HUES6 (cell line): ENCODE data around the gene HIVEP3.
A peak's percentile ranks its signal among the peaks of the same experiment; 100 is the strongest.

Experiments used
- H3K27ac ChIP-seq: 2 replicates; pipeline ENCODE4 v1.7.0; 2013; ENCODE audit warnings: low read depth, mild to moderate bottlenecking, low read length, inconsistent platforms
- H3K27me3 ChIP-seq: 2 replicates; pipeline ENCODE4 v1.6.1; 2013; ENCODE audit warnings: low read length; ENCODE audit not compliant: control insufficient read depth, insufficient read depth
- H3K36me3 ChIP-seq: 2 replicates; pipeline ENCODE4 v1.6.1; 2013; ENCODE audit warnings: low read length; ENCODE audit not compliant: control insufficient read depth, insufficient read depth
- H3K4me1 ChIP-seq: 2 replicates; pipeline ENCODE4 v1.6.1; 2013; ENCODE audit warnings: low read length; ENCODE audit not compliant: control insufficient read depth, insufficient read depth
- H3K4me3 ChIP-seq: 2 replicates; pipeline ENCODE4 v1.5.1; 2013; ENCODE audit warnings: low read depth, low read length
- H3K9ac ChIP-seq: one replicate; pipeline ENCODE4 v1.6.1; 2013; ENCODE audit warnings: mild to moderate bottlenecking, low read length
- H3K9me3 ChIP-seq: 2 replicates; pipeline ENCODE4 v1.6.1; 2013; ENCODE audit warnings: low read depth, low read length; ENCODE audit not compliant: control insufficient read depth, insufficient read depth

HIVEP3 gene

DNA sequence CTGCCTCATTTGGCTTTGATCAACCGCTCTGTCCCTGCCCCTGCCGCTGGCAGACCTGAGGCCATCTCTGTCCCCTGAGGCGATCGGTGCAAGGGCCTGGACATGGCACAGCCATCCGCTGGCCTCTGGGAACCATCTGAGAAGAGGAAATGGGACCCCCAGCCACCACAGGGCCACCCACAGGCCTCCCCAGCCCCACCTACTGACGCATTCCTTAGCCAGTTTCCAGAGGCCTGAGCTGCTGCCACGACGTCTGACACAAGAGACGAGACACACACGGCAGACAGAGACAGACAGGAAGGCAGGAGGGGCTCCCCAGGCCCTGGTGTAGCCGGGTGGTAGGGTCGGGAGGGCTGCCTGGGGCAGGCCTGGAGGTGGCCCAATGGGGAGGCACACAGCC lies 397.0 kb downstream of the HIVEP3 start:
- peaks cover 10% of the 10 kb centered on the region; the same call in 1 of the 2 replicates for H3K4me1 ChIP-seq
- H3K4me3 ChIP-seq = no peak overlapping the region
- 0 out of 2 replicates have a peak, but pooled peaks cover 3% of the 10 kb centered on the region for H3K9me3 ChIP-seq
- peaks cover 5% of the 10 kb centered on the region; the same call in 1 of the 2 replicates for H3K27me3 ChIP-seq
- H3K36me3 ChIP-seq = no peaks in the 10 kb centered on the region
- no peak overlapping the region for H3K27ac ChIP-seq
- H3K9ac ChIP-seq = no peak overlapping the region

DNA sequence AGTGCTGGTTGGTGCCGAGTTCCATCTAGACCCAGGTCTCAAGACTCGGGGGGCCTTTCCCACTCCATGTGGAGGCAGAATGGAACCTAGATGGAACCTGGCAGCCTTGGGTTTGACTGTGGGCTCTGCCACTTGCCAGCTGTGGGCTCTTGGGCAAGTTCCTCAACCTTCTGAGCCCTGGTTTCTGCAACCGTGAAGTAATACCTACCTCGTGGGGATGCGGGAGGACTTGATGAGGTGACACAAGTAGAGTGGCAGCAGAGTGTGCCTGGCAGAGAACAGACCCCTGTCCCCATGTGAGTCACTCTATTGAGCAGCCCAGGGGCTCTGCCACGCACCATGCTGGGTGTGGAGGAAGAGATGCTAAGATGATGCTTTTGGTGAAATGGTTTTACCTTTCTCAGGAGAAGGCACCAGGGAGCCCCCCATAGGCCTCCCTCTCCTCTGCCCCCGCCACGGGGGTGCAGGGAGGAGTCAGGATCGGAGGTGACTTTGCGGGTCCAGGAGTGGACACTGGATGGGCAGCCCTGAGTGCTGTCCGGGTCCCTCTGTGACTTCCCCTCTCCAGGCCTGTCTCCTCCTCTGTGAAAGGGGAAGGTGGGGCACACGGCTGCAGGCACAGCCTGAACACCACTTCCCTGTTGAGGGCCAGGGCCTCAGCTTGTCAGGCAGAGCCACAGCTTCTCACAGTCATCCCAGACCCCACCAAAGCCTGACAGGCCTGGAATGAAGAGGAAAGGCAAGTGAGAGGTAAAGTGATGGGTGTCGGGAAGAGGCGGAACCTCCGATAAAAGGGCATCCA lies 397.6 kb downstream of the HIVEP3 start:
- no peaks in the 10 kb centered on the region for H3K36me3 ChIP-seq
- H3K27me3 ChIP-seq = peaks cover 11% of the 10 kb centered on the region; the same call in 1 of the 2 replicates
- no peaks in the 10 kb centered on the region for H3K9me3 ChIP-seq
- no peak overlapping the region for H3K27ac ChIP-seq
- H3K4me1 ChIP-seq = peaks cover 15% of the 10 kb centered on the region; the same call in 1 of the 2 replicates
- H3K9ac ChIP-seq = no peak overlapping the region
- H3K4me3 ChIP-seq = no peak overlapping the region

DNA sequence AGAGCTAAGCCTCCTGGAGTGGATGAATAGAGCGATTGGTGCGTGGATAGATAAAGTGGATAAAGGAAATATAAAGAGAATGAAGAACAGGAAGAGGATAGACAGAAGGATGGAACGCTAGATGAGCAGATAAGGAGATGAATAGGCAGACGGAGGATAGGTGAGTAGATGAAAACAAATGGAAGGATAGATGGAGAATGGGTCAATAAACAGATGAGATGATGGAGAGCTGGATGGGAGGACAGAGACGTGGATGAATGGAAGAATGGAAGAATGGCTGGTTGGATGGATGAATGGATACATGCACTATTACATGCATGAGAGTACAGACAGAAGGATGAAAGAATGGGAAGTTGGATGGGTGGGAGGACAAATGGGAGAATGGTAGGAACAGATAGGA lies 399.1 kb downstream of the HIVEP3 start:
- Histone ChIP-seq H3K9ac (no peak overlapping the region), H3K9me3 (no peaks in the 10 kb centered on the region), H3K4me3 (no peak overlapping the region), H3K36me3 (no peaks in the 10 kb centered on the region), H3K27ac (no peak overlapping the region), H3K27me3 (peaks cover 11% of the 10 kb centered on the region; the same call in 1 of the 2 replicates), H3K4me1 (peaks cover 25% of the 10 kb centered on the region)

DNA sequence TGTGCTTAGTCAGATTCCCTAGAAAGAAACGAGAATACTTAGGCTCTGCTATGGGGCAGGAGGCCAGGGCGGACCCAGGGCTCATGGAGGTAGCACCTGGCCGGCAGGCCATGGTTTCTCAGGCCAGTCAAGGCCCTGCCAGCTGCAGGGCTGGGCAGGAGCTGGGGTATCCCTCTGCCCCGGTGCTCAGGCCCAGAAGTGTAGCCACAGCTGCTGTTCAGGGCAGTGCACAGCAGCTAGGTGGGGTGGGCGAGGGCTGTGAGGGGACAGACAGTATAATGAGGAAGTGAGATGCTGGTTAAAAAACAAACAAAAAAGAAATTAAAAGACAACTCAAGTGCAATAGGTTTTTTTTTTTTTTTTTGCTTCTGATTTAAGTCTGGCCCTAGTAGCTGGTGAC lies 400.3 kb downstream of the HIVEP3 start:
- Histone ChIP-seq H3K9ac (no peak overlapping the region), H3K27me3 (peaks cover 11% of the 10 kb centered on the region; the same call in 1 of the 2 replicates), H3K27ac (no peak overlapping the region), H3K4me3 (no peak overlapping the region), H3K36me3 (no peaks in the 10 kb centered on the region), H3K4me1 (peaks cover 25% of the 10 kb centered on the region), H3K9me3 (no peaks in the 10 kb centered on the region)

DNA sequence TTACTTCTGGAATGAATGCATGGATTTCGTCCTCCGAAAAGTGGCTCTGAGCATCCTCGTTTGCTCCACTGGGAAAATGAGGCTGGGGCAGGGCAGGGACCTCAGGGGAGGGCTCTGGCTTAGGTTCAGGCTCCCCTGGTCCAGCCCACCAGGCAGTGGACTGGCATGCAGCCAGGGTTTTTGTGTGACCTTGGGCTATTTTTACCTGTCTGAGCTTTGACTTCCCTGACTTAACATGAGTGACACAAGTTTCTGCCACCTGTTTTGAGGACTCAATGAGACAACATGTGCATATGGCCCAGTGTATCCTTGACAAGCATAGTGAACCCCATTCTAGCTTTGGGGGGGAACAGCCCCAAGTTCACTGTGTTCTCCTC lies 401.7 kb downstream of the HIVEP3 start:
- Histone ChIP-seq H3K4me3 (no peak overlapping the region), H3K36me3 (no peaks in the 10 kb centered on the region), H3K4me1 (peaks cover 22% of the 10 kb centered on the region), H3K27ac (no peak overlapping the region), H3K9ac (no peak overlapping the region), H3K27me3 (peaks cover 11% of the 10 kb centered on the region; the same call in 1 of the 2 replicates), H3K9me3 (no peaks in the 10 kb centered on the region)

DNA sequence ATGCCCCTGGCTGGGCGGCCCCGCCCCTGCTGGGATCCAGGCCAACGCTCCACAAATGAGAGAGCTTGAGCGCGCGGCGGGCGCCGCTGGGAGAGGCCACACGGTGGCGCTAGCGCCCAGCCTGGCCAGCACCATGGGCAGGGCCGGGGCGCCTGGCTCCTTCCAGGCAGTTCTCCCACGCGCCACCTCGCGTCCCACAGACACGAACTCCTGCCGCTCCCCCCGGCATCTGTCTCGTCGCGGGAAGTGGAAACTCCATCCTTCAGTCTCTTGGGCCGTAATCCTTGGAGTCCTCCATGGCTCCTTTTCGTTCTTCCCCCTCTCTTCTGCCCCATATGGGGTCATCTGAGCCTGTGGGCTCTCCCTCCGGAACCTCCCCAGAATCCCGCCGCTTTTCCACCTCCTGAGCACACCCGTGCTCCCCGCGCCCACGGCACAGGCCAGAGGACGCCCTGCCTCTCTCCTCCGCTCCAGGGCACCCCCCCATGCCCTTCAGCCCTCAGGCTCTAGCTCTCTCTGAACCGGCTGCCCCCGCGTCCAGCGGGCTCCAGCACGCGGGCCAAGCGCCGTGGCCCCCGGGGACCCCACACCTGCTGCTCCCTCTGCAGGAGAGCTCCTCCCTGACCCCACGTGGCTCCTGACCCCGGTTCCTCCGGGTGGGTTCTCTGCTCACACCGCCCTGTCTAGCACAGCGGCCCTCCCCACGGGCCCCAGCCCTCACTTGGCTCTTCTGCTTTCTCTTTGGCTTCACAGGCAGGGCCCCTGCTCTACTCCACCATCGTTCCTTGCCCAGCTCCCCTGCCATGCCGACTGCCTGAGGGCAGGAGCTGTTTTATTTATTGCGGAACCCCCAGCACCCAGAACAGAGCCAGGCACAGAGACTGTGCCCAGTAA lies 402.3 kb downstream of the HIVEP3 start:
- H3K36me3 ChIP-seq = no peaks in the 10 kb centered on the region
- H3K9me3 ChIP-seq = no peaks in the 10 kb centered on the region
- H3K27me3 ChIP-seq = peaks cover 11% of the 10 kb centered on the region; the same call in 1 of the 2 replicates
- H3K4me1 ChIP-seq = peaks cover 16% of the 10 kb centered on the region
- H3K4me3 ChIP-seq = peak overlapping the region; percentile 59
- no peak overlapping the region for H3K27ac ChIP-seq
- no peak overlapping the region for H3K9ac ChIP-seq

DNA sequence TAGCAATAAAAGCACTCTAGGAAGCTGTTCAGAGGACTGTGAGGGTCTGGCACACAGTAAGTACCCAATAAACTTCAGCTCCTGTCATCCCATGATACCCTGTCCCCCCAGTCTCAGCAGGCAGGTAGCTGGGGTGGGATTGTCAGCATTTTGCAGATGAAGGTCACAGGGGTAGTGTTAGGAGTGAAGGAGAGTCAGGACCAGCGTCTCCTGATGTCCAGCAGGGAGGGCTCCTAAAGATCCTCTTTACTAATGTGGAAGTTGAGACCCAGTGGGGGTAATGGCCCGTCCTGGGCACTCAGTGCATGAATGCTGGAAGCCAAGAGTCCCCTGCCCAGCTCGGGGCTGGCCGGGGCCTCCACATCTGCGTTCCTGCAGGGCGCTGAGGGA lies 402.9 kb downstream of the HIVEP3 start:
- no peaks in the 10 kb centered on the region for H3K9me3 ChIP-seq
- H3K4me3 ChIP-seq = no peak overlapping the region; the same call in 1 of the 2 replicates
- H3K27ac ChIP-seq = no peak overlapping the region
- H3K9ac ChIP-seq = no peak overlapping the region
- H3K27me3 ChIP-seq = peaks cover 11% of the 10 kb centered on the region; the same call in 1 of the 2 replicates
- H3K4me1 ChIP-seq = peaks cover 15% of the 10 kb centered on the region
- no peaks in the 10 kb centered on the region for H3K36me3 ChIP-seq

DNA sequence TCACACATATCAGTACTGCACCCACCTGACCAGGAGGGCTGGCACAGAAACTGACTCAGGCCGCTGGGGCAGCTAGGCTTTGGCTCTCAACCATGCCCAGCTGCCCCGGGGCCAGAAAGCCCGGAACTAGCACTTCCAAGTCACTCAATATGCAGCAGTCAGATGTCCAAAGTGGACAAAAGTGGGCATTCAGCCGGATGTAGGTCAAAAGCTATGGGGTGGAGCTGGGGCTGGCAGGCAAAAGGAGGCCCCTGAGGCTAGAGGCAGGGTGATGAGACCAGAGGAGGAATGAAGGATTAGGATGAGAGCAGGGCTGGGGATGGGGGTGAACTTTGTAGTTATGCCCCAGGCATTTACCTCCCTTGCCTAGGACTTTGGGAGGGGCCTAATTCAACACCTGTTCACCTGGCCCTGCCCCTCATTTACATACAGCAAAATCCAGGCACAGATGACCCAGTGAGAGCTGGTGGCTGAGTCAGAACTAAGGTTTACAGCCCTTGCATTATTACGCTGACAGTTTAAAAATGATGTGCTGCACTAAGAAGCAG lies 403.5 kb downstream of the HIVEP3 start:
- H3K4me3 ChIP-seq = no peak overlapping the region
- H3K27me3 ChIP-seq = peaks cover 11% of the 10 kb centered on the region; the same call in 1 of the 2 replicates
- no peak overlapping the region for H3K9ac ChIP-seq
- no peak overlapping the region for H3K27ac ChIP-seq
- H3K9me3 ChIP-seq = no peaks in the 10 kb centered on the region
- H3K4me1 ChIP-seq = peaks cover 15% of the 10 kb centered on the region
- H3K36me3 ChIP-seq = no peaks in the 10 kb centered on the region

DNA sequence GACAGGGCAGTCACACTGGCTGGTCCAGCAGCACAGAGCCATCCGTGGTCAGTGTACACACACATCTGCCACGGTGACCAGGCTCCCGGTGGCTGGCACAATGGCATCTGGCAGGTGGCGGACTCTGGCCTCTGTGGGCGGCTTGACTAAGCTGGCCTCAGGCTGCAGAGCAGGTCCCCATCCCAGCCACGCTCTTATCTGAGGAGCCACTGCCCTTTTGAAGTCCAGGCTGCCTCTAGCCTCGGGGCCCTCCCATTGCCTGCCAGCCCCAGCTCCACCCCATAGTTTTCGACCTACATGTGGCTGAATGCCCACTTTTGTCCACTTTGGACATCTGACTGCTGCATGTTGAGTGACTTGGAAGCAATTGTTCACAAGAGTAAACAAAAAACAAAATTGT lies 404.3 kb downstream of the HIVEP3 start:
- H3K27ac ChIP-seq = no peak overlapping the region
- H3K4me3 ChIP-seq = no peak overlapping the region
- peaks cover 11% of the 10 kb centered on the region; the same call in 1 of the 2 replicates for H3K27me3 ChIP-seq
- peaks cover 15% of the 10 kb centered on the region for H3K4me1 ChIP-seq
- no peak overlapping the region for H3K9ac ChIP-seq
- no peaks in the 10 kb centered on the region for H3K9me3 ChIP-seq
- no peaks in the 10 kb centered on the region for H3K36me3 ChIP-seq

DNA sequence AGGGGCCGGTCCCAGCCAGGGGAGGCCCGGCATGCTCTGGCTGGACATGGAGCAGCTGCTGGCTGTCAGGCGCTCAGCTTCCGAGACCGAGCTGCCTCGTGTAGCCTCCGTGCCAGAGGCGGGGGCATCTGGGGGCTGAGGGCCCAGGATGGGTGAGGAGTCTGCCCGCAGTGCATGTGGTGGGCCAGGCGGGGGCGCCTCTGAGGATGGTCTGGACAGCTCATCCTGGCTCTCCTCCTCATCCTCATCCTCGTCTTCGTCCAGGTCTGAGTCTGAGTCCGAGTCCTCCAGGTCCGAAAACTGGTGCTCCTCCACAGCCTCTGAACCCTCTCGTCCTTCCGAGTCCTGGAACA lies 405.4 kb downstream of the HIVEP3 start:
- peaks cover 11% of the 10 kb centered on the region; the same call in 1 of the 2 replicates for H3K27me3 ChIP-seq
- H3K36me3 ChIP-seq = no peaks in the 10 kb centered on the region
- no peak overlapping the region for H3K27ac ChIP-seq
- no peaks in the 10 kb centered on the region for H3K9me3 ChIP-seq
- H3K4me3 ChIP-seq = no peak overlapping the region
- peaks cover 15% of the 10 kb centered on the region for H3K4me1 ChIP-seq
- H3K9ac ChIP-seq = no peak overlapping the region
